UCSD-AML1 (cell line): ENCODE data around the gene FAM120B.

Experiments
- DNase-seq: peaks from one replicate; lab custom pipeline; 2025; ENCODE audit not compliant: unreplicated experiment; lab: John Stamatoyannopoulos, UW

FAM120B gene

DNA sequence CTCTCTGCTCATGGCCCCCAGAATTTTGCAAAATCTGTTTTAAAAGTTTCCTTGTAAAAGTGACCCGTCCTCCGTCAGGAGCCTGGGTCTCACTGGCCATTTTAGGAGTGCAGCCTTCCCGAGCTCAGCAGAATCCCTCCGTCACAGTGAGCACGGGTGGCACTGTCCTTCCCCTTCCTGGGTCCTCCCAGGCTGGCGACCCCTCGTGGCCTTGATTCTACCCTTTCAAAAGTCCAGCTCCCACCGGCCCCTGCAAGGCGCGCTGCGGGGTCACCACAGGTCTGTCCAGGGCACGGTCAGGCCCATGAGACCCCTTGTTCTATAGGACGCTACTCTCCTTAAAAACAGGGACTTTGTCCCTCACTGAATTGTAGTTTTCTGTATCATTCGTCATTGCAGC lies 133.9 kb downstream of the FAM120B start:
- DNase-seq, result no peak

DNA sequence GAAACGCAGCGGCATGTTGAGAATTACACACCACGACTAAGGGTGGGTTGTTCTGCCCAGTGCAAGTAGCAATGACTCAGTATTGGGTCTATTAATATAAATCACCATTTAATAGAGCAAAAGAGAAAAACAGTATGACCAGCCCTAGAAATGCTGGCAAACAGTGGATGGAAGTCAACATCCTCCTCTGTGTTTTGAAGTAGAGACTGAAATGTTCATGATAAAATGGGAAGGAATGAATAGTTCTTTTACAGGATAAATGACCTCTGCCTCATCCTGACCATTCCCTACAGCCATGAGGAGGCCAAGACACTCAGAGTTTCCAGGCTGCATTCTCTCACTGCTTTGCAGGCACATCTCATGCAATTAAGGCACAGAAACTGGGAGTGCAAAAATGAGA lies 134.8 kb downstream of the FAM120B start:
- no peak for DNase-seq

DNA sequence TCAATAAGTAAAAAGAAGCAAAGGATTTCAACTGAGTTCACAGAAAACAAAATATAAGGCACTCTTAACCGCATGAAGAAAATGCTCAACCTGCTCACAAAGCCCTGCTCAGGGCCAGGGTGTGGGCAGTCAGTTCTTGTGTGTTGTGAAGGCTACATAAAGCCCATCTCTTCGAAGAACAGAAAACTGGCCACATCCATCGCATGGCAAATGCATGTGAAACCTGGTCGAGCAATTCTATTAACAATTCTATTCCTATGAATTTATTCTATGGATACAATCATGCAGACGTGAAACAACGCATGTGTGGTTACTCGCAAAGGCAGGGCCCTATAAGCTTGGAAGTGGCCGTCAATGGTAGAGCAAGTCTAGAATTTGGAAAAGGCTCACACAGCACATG lies 136.0 kb downstream of the FAM120B start:
- no peak for DNase-seq

DNA sequence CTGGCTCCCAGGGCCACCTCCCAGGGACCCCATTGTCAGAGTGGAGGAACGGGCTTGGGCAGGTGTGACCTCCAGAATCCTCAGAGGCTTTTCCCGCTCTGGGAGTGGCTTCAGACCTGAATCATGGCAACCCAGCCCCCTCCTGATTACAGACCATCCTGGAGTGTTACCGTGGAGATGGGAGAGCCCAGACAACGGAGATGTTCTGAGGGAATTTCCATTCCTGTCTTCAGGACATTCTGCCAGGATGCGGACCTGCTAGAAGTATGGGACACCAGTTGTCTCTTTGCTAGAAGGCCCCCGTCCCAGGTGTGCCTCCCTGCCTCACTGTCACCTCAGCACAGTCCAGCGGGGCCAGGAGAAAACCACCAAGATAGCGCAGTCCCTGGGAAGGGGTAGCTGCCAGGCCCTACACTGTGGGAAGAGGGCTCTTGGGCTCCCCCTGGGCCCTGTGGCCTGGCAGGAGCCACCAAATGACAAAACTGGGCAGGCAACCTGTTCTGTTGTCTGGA lies 136.6 kb downstream of the FAM120B start:
- no peak for DNase-seq

DNA sequence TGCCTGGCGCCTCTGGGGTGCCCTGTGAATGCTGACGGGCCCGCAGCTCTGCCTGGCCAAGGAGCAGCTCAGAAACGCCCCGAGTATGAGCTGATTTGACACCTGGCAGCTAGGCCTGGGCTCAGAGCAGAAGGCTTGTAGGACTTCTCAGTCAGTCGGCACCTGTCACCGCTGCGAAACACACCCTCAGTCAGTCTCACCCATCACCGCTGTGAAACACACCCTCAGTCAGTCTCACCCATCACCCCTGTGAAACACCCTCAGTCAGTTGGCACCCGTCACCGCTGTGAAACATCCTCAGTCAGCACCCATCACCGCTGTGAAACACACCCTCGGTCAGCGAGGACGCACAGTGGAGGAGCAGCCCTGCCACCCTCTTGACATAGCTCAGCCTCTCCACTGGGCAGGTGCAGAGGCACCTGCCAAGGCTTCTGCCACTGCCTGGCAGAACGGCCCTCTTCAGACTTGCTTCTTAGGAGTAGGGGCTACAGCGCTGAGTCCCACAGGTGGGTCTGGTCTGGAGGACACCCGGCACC lies 137.6 kb downstream of the FAM120B start:
- DNase-seq, result no peak

DNA sequence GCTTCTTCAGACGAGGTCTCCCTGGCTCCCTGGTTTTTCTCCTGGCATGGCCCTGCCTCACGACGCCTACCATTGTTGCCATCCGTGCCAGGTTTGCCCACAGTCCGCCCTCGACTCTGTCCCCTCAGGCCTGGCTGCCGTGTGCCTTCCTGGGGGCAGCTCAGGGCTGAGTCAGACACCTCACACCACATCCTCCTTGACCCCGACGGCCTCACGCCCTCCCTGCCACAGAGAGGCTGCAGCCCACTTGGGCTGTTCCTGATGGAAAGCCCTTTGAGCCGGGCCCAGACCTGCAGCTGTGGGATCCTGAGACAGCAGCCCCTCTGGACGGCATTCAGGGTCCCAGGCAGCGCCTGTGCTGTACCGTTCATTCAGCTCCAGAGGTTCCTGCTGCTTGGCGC lies 138.3 kb downstream of the FAM120B start:
- no peak for DNase-seq

DNA sequence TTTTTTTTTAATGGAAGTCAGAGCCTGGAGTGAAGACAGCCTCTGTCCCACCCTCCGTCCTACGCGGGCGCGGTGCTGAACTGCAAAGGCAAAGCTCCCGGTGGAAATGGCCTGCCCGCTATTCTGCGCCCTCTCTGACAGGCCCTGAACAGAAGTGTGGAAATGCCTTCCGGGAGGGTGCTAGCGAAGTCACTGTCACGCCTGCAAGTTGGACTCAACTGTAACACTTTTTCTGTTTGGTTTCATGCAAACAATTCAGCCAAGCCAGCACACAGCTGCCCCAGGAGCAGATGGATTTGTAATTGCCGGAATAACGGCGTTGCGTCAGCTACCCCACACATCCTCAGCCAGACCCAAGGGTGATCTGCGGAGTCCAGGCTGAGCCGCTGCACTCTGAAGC lies 138.9 kb downstream of the FAM120B start:
- DNase-seq, result no peak

DNA sequence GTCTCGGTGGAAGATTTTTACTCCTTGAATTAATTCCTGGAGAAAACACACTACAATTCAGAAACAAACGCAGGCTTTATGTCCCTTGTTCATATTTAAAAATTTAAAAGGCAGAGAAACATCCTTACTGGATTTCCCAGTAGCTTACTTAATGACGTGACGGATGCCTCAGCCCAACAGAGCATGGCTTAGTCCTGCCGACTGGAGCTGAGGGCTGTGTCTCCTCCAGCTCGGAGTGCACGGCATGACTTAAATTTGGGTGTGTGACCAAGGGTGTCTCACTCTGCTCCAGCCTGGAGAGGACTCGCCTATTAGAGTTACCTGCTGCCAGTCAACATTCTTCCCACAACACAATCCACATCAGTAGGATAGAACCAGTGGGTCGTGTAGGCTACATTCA lies 139.4 kb downstream of the FAM120B start:
- DNase-seq, result no peak

DNA sequence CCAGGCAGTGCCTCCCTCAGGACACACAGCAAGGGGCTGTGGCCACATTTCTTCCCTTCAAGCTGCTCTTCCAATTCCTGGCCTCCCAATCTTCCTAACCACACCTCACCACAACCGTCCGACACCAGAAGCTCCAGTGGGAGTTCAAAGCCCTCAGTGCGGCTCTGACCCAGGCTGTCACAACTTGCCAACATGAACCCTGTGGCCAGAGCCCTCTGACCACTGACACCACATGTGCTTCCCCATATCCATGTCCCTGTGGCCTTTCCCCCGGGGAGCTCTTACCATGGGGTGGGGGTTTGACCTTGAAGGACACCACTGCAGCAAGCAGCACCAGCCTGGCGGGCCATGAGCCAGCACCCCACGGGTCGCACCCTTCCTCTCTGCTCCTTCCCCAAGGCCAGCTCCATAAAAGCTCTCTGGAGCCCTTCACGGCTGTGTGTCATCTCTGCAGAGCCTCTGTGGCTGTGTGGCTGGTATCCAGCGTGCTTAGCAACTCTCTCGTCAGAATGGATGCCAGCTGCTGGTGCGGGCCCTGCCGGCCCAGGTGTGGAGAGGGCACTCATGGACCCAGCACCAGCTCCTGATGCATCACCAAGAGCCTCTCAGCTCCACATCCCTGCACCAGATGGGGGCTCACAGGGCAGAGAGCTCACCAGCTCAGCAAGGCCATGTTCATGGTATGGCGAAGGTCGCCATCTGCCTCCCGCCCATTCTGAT lies 140.4 kb downstream of the FAM120B start:
- DNase-seq, result no peak

DNA sequence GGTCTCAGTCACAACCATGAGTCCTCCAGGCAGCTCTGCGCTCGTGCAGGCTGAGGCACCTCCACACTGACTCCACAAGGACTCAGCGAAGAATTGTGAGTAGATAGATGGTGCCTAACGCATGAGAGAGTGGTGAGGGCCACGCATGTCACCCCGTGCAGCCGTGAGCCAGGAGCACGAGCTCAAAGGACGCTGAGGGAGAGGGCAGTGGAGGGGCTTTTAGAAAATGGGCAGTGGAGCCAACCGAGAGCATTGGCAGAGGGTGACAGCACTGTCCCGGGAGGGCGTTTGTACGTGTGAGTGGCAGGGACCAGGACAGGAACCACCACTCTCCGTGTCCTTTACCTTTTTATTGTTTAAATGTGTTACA lies 141.0 kb downstream of the FAM120B start:
- DNase-seq, result no peak

DNA sequence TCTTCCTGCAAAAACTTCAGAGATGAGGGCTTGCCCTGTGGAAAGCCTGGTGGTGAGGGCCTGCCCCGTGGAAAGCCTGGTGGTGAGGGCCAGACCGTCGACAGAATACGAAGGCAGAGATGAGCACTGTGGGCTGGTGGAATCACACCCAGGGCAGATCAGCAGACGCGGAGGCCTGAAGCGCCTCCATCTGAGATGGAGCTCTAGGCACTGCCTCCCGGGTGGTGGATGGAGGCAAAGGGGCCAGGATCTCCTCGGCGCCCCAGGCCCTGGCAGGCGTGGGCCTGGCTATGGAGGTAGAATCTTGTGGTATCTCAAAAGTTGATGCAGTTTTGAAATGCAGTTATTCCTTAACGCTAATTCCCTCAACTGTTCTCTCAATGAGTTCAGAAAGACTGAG lies 141.8 kb downstream of the FAM120B start:
- DNase-seq, result no peak

DNA sequence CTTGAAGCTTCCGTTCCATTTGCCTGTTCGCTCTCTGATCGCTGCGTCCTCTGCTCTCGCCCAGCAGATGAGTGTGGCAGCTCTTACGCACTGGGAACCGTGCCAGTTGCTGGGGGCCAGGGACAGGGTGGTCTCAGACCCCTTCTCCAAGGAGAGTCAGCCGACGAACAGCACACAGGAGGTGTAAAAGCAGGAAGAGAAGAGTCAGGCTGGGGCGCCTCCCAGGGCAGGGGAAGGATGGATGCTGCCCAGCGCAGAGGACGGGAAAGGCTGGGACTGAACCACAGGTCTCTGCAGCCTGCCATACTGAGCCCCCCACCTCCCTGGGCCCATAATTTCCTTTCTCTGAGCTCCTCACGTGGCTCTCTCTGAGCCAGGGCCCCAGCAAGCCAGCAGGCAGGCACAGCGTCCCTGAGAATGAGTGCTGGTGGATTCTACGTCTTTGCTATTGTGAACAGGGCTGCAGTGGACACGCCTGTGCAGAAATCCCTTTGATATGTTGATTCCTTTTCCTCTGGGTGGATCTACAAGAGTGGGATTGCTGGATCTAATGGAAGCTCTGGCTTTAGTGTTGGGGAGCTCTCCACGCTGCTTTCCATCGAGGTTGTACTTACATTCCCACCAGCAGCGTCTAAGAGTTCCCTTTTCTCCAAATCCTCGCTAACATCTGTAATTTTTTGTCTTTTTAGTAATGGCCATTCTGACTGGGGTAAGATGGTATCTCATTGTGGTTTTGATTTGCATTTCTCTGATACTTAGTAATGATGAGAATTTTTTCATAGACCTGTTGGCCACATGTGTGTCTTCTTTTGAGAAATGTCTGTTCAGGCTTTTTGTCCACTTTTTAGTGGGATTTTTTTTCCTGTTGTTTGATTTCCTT lies 142.4 kb downstream of the FAM120B start:
- no peak for DNase-seq

DNA sequence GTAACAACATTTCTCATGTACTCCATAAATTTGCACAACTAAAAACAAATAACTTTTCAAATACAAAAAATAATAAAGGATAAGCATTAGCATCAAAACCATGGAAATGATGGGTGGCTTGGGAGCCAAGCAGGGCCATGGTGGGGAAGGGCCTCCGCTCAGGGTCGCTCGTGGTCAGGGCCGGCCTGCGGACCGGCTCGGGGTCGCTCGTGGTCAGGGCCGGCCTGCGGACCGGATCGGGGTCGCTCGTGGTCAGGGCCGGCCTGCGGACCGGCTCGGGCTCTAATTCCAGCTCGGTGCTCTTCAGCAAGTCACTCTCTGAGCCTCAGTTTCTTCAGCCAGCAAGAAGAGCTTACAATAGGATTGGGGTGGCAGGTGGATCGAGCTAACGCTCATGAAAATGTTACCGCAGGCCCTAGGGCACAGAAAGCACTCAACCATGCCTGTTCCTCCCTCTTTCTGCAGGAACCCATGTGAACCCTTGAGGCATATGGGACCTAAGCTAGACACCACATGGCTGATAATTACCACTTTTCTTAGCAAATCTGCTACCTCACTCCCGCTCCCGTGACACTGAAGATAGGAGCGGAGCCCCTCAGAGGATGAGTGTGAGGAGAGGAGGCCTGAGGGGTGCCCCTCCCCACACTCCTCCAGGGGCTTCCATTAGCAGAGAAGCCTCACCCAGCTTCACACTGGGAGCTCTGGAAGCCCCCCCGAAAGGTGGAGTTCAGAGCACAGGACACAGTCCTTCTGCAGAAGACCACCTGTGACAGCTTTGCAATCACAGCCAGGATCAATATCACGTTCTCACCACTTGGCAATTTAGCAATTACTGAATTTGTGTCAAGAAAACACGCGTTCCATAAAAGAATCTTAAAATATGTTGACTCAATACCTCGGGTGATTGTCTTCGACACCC lies 143.5 kb downstream of the FAM120B start:
- DNase-seq, result no peak

DNA sequence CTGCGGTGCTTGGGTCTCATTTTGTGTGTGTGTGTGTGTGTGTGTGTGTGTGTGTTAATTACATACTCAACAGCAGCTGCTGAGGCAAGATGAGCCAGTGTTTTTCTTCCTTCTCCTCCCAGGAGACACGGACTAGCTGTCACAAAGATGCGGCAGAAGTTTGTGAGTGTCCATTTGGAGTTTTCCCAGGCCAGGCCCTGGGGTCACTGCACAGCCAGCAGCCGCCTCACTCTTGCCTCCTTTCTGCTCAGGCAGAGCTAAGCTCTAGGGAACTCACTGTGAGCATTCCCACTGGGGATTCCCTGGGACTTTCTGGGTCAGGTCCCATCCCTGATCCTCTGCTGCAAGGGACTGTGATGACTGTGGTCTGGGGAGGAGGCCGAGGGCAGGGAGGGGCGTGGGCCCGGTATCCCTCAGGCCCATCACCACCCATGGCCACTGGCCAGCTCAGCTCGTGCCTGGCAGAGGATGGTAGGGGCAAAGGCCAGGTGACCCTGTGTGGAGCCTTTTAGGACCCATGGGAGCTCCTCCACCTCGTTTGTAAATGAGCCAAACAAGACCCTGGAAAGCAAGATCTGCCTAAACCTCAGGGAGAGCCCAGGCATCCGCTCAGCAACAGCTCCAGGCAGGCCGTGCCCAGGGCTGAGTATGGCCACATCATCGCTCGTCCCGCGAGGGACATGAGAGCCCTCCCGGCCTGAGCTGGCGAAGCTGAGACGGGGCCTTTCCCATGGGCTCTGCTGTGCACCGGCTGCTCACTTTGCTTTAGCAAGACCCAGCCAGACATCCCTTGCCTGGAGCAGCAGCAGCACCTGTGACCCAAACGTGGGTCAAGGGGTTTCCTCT lies 144.6 kb downstream of the FAM120B start:
- DNase-seq, result no peak

DNA sequence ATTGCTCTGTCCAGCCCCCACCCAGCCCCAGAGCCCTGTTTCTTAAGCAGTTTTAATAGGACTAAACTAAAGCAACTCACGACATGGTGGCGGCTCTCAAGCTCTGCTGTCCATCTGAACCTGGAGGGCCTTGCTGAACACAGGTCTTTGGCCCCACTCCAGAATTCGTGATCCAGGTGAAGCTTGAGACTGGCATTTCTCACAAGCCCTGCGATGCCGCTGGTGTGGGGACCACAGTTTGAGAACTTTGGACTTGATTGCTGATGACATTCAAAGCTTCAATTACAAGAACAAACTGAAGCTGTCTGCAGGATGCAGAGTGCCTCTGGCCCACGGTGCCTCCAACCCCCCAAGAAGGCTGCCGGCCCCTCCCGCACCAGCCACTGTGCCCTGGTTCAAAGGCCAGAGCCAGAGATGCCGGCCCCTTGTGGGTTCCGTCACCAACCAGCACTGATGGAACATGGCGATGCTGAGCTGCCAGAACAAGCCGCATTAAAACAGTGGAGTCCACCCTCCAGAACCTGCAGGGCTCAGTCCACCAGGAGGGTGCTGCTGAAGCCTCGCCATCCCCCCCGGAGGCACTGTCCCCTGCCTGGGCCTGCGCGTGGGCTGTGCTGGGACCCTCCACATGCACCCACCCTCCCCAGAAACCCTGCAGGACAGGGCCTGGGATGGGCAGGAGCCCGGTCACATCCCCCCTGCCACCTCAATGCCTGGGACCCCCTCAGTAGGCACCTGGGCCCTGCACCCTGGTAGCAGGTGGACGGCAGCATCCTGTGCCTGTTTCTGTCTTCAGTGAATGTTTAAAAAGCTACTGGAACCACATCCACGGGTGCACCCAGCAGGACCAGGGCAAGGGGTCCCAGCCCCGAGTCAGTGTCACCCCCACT lies 145.4 kb downstream of the FAM120B start:
- no peak for DNase-seq

DNA sequence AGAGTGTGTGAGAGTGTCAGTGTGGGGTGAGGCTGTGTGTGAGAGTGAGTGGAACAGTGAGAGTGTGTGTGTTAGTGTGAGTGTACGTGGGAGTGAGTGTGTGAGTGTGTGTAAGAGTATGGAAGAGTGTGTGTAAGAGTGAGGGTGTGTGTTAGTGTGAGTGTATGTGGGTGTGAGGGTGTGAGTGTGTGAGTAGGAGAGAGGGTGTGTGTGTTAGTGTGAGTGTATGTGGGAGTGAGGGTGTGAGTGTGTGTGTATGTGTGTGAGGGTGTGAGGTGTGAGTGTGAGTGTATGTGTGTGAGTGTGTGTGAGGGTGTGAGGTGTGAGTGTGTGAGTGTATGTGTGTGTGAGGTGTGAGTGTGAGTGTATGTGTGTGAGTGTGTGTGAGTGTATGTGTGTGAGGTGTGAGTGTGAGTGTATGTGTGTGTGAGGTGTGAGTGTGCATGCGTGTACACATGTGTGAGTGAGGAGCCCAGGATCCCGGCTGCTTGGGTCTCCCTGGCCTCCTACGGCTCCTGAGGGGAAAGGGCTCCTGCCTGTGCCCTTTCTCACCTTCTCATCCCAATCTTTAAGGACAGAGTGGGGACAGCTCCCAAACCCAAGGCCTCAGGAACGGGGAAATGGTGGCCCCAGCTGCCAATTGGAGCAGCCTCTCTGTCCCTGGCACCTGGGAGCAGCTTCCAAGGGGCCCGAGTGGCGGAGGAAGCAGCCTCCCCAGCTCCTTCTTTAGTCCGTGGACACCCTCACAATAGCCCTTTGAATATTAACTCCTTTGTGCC lies 146.4 kb downstream of the FAM120B start:
- no peak for DNase-seq

DNA sequence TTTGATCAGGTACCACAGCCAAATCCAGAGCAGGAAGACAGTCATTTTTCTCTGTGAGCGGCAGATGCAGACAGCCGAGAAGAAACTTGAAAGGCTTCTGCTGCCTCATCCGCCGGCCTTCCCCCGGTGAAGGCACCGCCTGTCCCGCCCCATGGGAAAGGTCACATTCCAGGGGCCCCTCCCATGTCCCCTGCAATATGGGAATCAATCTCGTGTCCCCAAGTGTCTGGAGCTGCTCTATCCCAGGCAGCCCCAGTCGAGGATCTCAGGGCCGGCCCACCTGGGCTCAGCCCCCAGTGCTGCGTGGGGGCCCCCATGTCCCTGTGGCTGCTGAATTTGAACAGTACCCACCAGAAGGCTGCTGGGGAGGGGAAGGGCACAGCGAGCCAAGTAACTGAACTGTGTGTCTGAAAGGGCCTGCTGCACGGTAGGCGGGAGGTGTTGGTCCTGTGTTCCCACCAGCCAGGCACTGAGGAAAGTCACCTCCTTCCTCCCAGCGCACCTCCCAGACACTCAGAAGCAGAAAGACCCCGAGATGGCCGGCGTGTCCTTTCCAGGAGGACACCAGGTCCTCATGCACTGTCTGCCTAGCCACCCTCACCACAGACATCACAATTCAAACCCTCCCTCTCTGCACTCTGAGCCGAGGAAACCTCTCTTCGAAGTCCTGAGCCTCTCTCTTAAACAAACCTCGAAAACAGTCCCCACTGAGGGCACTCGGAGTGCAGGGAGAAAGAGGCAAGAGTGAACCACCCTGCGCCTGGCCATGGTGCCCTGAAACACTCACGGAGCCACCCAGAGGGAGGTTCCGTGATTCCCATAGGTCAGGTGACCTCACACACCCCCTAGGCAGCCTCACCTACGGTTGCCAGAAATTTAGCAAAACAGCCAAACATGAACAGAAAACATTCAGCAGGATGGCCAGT lies 147.3 kb downstream of the FAM120B start:
- DNase-seq, result no peak
